Right ventricle myocardium superior (tissue), 1 donor: ENCODE measurements around the gene PML. TPM values are rescaled to one million over a fixed set of nuclear protein-coding genes. Genes with fewer than 3 reads are reported as not detected.
"Not testable (repeated sequence)": the region's sequence is repeated elsewhere in the genome, so short reads cannot be mapped to it uniquely, and the experiment has no call there.

Experiments used
- ATAC-seq: fragments of 200-7000 bp; cut with Tn5 transposase; one replicate; pipeline ENCODE4 v1.9.1; 2020; ENCODE audit warnings: mild to moderate bottlenecking; ENCODE audit not compliant: poor library complexity
- DNase-seq: peaks from one replicate; pipeline ENCODE4 v3.0.0-alpha.2; 2020
- intact Hi-C: fragments of 100-400 bp; cut with DNase I; formaldehyde crosslinking; loops from one replicate; pipeline ENCODE4 v1.11.2; 2022
- total RNA-seq: library from RNA; stranded (reverse); fragmentation: NEBNext Ultra II Directional; extraction: Animal tissue kit (Norgen Biotek cat#: 25700); gene quantifications from one replicate; pipeline ENCODE4 v1.2.1, GENCODE V29; 2021
- donor health status: DM: no; HTN: yes; CAD: no; lungs with severe emphysema.

The PML gene
- total RNA-seq, 1 donor from 2014 or later, result 18.2 TPM

DNA sequence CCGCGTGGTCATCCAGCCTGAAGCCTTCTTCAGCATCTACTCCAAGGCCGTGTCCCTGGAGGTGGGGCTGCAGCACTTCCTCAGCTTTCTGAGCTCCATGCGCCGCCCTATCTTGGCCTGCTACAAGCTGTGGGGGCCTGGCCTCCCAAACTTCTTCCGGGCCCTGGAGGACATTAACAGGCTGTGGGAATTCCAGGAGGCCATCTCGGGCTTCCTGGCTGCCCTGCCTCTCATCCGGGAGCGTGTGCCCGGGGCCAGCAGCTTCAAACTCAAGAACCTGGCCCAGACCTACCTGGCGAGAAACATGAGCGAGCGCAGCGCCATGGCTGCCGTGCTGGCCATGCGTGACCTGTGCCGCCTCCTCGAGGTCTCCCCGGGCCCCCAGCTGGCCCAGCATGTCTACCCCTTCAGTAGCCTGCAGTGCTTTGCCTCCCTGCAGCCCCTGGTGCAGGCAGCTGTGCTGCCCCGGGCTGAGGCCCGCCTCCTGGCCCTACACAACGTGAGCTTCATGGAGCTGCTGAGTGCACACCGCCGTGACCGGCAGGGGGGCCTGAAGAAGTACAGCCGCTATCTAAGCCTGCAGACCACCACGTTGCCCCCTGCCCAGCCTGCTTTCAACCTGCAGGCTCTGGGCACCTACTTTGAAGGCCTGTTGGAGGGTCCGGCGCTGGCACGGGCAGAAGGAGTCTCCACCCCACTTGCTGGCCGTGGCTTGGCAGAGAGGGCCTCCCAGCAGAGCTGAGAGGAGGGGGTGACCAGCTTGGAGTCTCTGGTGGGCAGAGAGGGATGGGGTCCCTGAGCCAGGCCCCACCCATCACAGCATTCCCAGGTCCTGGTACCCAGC, 50.0 kb downstream of the PML start:
- DNase-seq (peak; percentile 78), ATAC-seq (peak; percentile 55)
- intact Hi-C loops, result loop anchor here (10.0 kb wide), 1 partner anchor 50 kb away; the partner anchor contains the start of genes PML and STOML1

DNA sequence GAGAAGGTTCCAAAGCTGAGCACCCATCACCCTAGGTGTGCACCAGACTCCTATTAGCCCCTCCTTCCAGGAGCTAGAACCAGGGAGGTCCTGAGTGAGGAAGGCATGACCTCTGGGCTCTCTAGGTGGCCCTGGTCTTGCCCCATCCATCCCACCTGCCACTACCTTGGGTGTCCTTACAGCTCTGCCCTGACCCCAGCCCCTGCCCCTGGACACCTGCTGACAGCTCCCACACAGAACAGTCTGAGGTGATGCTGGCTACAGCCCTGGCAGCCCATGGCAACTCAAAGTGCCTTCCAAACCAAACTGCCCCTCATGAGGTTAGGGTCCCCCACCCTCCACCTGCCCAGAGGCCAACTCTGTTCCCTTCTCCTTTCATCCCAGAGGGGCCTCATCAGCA, 50.7 kb downstream of the PML start:
- DNase-seq (no peak), ATAC-seq (no peak)
- intact Hi-C loops, result loop anchor here (10.0 kb wide), 1 partner anchor 50 kb away; the partner anchor contains the start of genes PML and STOML1

GRCh38 chr15:74045636-74046274, 51.2 kb downstream of the PML start:
- intact Hi-C loops, result loop anchor here (10.0 kb wide), 1 partner anchor 51 kb away; the partner anchor contains the start of genes PML and STOML1
- no peak for ATAC-seq
- no peak for DNase-seq

DNA sequence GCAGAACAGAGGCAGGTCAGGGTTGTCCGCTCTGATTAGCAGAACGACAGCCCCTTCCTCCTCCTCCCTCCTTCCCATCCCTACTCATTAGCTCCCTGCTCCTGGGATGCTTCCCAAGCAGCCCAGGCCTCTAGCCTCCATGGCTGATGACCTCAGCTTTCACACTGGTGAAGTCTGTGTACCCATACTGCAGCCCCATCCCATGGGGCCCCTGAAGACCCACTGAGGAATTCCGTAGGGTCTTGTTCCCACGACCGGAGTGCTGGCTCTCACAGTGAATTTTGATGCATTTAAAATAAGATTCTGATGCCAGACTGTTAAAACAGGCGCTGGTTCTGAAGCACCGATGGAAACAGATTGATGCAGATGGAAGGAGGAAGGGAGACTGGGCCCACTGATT, 51.8 kb downstream of the PML start:
- no peak for ATAC-seq
- DNase-seq, result no peak
- intact Hi-C loops, result loop anchor here (10.0 kb wide), 1 partner anchor 51 kb away; the partner anchor contains the start of genes PML and STOML1

- intact Hi-C loops, result loop anchor here (5.0 kb wide), 1 partner anchor 83 kb away; no protein-coding TSS in a partner anchor
- DNase-seq, result no peak
- ATAC-seq, result no peak
Observed at GRCh38 chr15:74050127-74050526, 55.6 kb downstream of the PML start.

DNA sequence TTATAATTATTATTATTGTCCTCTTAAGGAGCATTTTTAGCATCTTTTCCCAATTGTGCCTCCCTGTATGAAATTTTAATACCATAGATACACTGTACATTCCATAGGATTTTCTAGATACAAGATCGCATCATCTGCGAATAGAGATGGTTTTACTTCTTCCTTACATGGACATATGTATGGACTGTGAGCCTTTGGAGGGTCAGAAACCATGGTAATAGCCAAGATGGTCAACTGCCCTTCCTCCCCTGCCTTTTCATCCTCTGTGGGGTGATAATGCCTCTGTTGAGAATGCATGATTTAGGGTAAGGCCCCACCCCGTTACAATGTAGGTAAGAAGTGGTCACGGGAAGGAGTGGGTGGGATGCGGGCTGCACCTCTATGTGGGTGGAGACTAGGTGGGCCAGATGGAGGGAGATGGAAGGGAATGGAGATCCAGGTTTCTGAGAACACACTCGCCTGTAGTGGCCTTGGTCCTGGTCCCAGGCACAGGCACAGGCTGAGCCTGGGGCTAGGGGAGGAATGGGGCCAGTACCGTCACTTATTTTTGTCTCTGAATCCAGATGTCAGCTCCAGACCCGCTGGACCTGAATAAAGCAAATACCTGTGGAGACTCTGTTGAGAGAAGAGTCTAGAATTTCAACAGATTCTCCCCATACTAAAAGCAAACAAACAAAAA, 56.2 kb downstream of the PML start:
- intact Hi-C loops, result loop anchor here (5.0 kb wide), 1 partner anchor 83 kb away; no protein-coding TSS in a partner anchor
- ATAC-seq (no peak), DNase-seq (no peak)

DNA sequence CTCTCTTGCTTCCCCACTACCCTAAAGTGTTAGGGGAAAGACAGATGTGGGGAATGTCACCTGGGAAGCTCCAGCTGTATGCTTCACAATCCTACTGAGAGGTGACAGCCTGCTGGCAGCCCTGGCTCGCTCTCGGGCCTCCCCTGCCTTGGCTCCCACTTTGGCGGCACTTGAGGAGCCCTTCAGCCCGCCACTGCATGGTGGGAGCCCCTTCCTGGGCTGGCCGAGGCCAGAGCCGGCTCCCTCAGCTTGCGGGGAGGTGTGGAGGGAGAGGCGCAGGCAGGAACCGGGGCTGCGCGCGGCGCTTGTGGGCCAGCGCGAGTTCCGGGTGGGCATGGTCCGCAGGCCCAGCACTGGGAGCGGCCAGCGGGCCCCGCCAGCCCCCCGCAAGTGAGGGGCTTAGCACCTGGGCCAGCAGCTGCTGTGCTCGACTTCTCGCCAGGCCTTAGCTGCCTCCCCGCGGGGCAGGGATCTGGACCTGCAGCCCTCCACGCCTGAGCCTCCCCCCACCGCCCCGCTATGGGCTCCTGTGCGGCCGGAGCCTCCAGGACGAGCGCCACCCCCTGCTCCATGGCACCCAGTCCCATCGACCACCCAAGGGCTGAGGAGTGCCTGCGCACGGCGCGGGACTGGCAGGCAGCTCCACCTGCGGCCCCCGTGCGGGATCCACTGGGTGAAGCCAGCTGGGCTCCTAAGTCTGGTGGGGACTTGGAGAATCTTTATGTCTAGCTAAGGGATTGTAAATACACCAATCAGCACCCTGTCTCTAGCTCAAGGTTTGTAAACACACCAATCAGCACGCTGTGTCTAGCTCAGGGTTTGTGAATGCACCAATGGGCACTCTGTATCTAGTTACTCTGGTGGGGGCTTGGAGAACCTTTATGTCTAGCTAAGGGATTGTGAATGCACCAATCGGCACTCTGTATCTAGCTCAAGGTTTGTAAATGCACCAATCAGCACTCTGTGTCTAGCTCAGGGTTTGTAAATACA, 58.0 kb downstream of the PML start:
- intact Hi-C loops, result loop anchor here (5.0 kb wide), 1 partner anchor 85 kb away; no protein-coding TSS in a partner anchor

GRCh38 chr15:74053517-74053916, 59.0 kb downstream of the PML start:
- intact Hi-C loops, result loop anchor here (5.0 kb wide), 1 partner anchor 86 kb away; no protein-coding TSS in a partner anchor
- DNase-seq, result no peak
- ATAC-seq, result no peak

More for the DNA sequence above, 58.0 kb downstream of the PML start:
- not testable (repeated sequence) for DNase-seq, ATAC-seq

DNA sequence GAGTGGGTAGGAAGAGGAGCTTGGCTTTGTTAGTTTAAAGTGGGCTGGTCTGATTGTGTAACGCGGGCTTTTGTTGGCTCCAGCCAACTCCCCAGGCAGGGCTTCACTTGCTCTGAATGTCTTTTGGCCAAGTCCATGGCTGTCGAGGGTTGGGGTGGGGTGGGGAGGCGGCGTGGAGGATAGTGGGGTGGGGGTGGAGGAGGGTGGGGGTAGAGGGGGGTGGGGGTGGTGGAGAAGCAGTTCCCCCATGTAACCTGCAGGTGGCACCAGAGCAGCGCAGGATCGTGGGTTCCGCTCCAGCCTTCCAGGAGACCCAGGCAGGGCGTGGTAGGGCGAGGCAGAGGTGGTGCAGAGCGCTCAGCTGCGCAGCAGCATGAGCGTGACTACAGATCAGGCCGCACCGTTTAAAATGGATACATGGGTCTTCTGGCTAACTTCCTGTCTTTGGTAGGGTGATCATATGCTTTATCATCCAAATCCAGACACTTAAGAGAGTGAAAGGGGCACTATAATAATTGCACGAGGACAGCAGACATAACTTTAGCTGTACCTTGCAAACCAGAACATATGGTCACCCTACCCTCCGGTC, 59.5 kb downstream of the PML start:
- DNase-seq, result peak; percentile 80
- peak; percentile 85 for ATAC-seq
- intact Hi-C loops, result loop anchor here (5.0 kb wide), 1 partner anchor 87 kb away; no protein-coding TSS in a partner anchor

DNA sequence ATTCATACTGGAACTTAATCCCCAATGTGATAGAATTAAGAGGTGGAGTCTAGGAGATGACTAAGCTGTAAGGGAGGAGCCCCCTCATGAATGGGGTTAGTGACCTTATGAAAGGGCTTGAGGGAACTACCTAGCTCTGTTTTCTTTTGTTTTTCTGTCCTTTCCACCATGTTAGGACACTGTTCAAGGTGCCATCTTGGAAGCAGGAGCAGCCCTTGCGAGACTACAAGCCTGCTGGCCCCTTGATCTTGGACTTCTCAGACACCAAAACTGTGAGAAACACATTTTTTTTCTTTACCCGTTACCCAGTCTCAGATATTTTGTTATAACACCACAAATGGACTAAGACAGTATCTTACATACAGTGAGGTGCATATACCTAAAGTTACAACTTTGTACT, 61.3 kb downstream of the PML start:
- intact Hi-C loops, result no loop called here
- no peak for DNase-seq

GRCh38 chr15:74056330-74056729, 61.8 kb downstream of the PML start:
- DNase-seq, intact Hi-C loops: not testable (repeated sequence)

More for the DNA sequence above, 61.3 kb downstream of the PML start:
- ATAC-seq, result no peak

GRCh38 chr15:74059050-74059833, 64.7 kb downstream of the PML start:
- intact Hi-C loops, ATAC-seq, DNase-seq: not testable (repeated sequence)

More at GRCh38 chr15:74056330-74056729, 61.8 kb downstream of the PML start:
- not testable (repeated sequence) for ATAC-seq

- no peak for DNase-seq
- ATAC-seq, result no peak
- intact Hi-C loops, result no loop called here
Observed at GRCh38 chr15:74060251-74060650, 65.7 kb downstream of the PML start.

DNA sequence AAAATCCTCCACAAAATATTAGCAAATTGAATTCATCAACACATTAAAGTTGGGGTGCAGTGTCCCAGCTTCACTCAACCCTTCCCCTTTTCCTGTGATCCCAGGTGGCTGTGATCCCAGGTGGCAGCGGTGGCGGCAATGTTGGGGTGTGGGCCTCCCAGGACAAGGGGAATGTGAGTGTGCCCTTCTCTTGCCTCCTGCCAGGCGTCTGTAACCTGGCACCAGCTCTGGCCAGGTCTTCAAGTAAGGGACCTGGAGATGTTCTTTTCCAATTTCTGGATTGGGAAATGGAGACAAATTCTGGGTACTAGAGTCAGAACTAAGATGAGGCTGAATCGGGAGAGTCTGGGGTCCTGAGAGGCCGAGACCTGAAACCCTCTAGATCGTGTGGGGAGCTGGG, 67.7 kb downstream of the PML start:
- no peak for DNase-seq
- ATAC-seq, result no peak
- intact Hi-C loops, result no loop called here

GRCh38 chr15:74062671-74063070, 68.2 kb downstream of the PML start:
- ATAC-seq, result no peak
- intact Hi-C loops, result no loop called here
- no peak for DNase-seq

GRCh38 chr15:74063425-74064146, 69.1 kb downstream of the PML start:
- ATAC-seq, DNase-seq, intact Hi-C loops: not testable (repeated sequence)
